ENCODE measurements around the gene KLHL26. TPM values are rescaled to one million over a fixed set of nuclear protein-coding genes. Genes with fewer than 3 reads are reported as not detected.
A peak's percentile ranks its signal among the peaks of the same experiment; 100 is the strongest.

The KLHL26 gene
- total RNA-seq, 2 donors from 2014 or later, result 11.6 to 18.3 TPM

DNA sequence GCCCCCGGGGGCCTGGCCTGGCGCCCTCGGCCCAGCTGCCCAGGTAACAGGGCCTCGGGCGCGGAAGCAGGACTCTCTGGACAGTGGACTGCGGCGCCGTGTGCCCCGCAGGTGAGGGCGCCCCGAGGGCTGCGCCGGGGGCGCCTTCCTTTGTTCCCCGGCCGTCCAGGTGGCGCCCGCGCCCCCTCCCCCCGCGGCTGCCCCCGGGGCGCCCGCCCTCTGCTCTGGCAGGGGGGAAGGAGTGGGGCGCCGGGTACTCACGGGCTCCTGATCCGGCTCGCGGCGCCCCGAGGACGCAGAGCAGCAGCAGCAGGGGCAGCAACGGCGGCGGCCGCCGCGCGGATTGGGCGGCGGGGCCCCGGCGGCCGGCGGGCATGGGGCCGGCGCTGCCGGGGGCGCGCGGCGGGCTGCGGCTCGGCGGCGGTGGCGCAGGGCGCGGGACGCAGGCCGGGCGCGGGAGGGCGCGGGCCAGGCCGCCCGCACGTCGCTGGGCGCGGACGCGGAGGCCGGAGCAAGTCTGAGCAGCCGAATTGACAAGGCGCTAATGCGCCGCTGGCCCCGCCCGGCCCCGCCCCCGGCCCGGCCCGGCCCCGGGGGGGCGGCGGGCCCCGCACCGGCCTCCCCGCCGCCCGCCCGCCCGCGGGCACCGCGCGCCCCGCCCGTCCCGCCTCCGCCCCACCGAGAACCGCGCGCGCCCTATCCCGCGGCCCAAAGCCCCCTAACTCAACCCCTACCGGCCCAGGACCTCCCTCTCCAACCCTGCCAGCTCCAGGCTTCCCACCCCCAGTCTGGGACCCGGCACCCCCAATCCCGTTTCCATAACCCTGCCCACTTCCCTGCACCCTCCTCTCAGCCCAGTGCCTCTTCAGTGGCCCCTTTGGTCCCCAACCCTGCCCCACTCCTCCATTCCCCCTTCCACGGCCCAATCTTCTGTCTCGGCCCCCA is 30.3 kb upstream of the KLHL26 start, which contains the start of gene CRLF1:
CRLF1 (minus strand) TSS at position 519 of the 945 bp plus-strand sequence; CDS start at position 376, 143 bp downstream.
- Mint-ChIP-seq H3K9me3 (no peaks in the 10 kb centered on the region), H3K36me3 (no peaks in the 10 kb centered on the region), H3K4me3 (no peak within 1 kb of the TSS), H3K4me1 (ENCODE audit: low read depth in 2 of 2) (peaks cover 4 to 12% of the 10 kb centered on the region in 2 donors), H3K27me3 (peaks cover 36 to 49% of the 10 kb centered on the region in 2 donors), H3K27ac (no peak within 1 kb of the TSS)
- DNase-seq (ENCODE audit: low spot score), result no peak
- ATAC-seq, result no peak

GRCh38 chr19:18607226-18608101 is 29.4 kb upstream of the KLHL26 start:
- H3K4me3 Mint-ChIP-seq, result no peak overlapping the region
- H3K36me3 Mint-ChIP-seq, result no peaks in the 10 kb centered on the region
- ATAC-seq, result no peak

DNA sequence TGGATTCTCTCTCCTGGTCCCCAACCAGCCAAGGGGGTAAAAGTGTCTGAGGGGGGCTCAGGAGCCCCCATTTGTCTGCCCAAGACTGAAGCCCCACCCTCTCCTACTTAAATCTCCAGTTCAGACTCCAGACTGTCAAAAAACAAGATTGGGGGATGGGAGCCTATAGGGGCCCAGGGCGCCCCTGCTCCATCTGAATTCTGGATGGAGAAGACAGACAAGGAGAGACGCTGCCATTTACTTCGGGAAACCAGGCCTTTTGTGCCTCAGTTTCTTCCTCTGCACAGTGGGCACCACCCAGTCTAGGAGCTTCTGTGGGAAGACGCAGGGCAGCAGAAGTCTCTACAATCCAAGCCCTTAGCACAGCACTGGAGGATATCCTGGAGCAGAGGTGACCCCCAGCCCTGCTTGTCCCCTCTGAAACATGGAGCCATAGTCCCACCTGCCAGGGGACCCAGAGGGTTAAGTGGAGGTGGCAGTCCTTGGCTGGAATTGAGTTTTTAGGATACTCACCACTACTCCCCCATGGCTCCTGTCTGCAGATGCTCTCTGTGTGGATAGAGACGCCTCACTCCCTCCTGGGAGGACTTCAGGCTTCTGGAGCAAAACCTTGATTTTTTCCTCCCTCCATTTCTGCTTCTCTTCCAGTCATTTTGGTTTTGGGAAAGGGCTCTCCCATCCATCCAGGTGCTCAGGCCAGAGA is 28.6 kb upstream of the KLHL26 start:
- Mint-ChIP-seq H3K9me3 (no peaks in the 10 kb centered on the region), H3K27me3 (peaks cover 35 to 52% of the 10 kb centered on the region in 2 donors), H3K4me3 (no peak overlapping the region), H3K4me1 (ENCODE audit: low read depth in 2 of 2) (peaks cover 4 to 15% of the 10 kb centered on the region in 2 donors), H3K36me3 (no peaks in the 10 kb centered on the region), H3K27ac (no peak overlapping the region)
- ATAC-seq, result no peak
- DNase-seq (ENCODE audit: low spot score), result no peak

More at GRCh38 chr19:18607226-18608101, 29.4 kb upstream of the KLHL26 start:
- Mint-ChIP-seq H3K9me3 (no peaks in the 10 kb centered on the region), H3K27ac (no peak overlapping the region), H3K27me3 (peaks cover 37 to 54% of the 10 kb centered on the region in 2 donors), H3K4me1 (ENCODE audit: low read depth in 2 of 2) (peaks cover 4 to 14% of the 10 kb centered on the region in 2 donors)
- no peak for DNase-seq (ENCODE audit: low spot score)

GRCh38 chr19:18608805-18609716 is 27.8 kb upstream of the KLHL26 start:
- H3K27ac Mint-ChIP-seq, result no peak overlapping the region
- peaks cover 38 to 57% of the 10 kb centered on the region in 2 donors for H3K27me3 Mint-ChIP-seq
- no peak for ATAC-seq

GRCh38 chr19:18609717-18610051 is 27.1 kb upstream of the KLHL26 start:
- DNase-seq (ENCODE audit: low spot score) (no peak), ATAC-seq (no peak)
- Mint-ChIP-seq H3K4me1 (ENCODE audit: low read depth in 2 of 2) (peaks cover 4 to 20% of the 10 kb centered on the region in 2 donors), H3K27ac (no peak overlapping the region), H3K4me3 (no peak overlapping the region), H3K36me3 (no peaks in the 10 kb centered on the region), H3K27me3 (peaks cover 45 to 62% of the 10 kb centered on the region in 2 donors), H3K9me3 (no peaks in the 10 kb centered on the region)

More at GRCh38 chr19:18608805-18609716, 27.8 kb upstream of the KLHL26 start:
- Mint-ChIP-seq H3K4me1 (ENCODE audit: low read depth in 2 of 2) (peaks cover 4 to 17% of the 10 kb centered on the region in 2 donors), H3K4me3 (no peak overlapping the region), H3K9me3 (no peaks in the 10 kb centered on the region), H3K36me3 (no peaks in the 10 kb centered on the region)
- no peak for DNase-seq (ENCODE audit: low spot score)

GRCh38 chr19:18610245-18610555 is 26.6 kb upstream of the KLHL26 start:
- H3K4me1 Mint-ChIP-seq (ENCODE audit: low read depth in 2 of 2), result peaks cover 4 to 20% of the 10 kb centered on the region in 2 donors
- H3K27me3 Mint-ChIP-seq, result peaks cover 46 to 62% of the 10 kb centered on the region in 2 donors
- ATAC-seq, result no peak
- no peaks in the 10 kb centered on the region for H3K9me3 Mint-ChIP-seq
- H3K36me3 Mint-ChIP-seq, result no peaks in the 10 kb centered on the region
- H3K27ac Mint-ChIP-seq, result no peak overlapping the region
- DNase-seq (ENCODE audit: low spot score), result no peak
- H3K4me3 Mint-ChIP-seq, result no peak overlapping the region

GRCh38 chr19:18610556-18611326 is 26.1 kb upstream of the KLHL26 start:
- no peak overlapping the region for H3K27ac Mint-ChIP-seq
- H3K27me3 Mint-ChIP-seq, result peaks cover 44 to 60% of the 10 kb centered on the region in 2 donors
- H3K4me1 Mint-ChIP-seq (ENCODE audit: low read depth in 2 of 2), result peaks cover 4 to 17% of the 10 kb centered on the region in 2 donors
- ATAC-seq (no peak), DNase-seq (ENCODE audit: low spot score) (no peak)
- H3K36me3 Mint-ChIP-seq, result no peaks in the 10 kb centered on the region
- no peak overlapping the region for H3K4me3 Mint-ChIP-seq
- no peaks in the 10 kb centered on the region for H3K9me3 Mint-ChIP-seq

DNA sequence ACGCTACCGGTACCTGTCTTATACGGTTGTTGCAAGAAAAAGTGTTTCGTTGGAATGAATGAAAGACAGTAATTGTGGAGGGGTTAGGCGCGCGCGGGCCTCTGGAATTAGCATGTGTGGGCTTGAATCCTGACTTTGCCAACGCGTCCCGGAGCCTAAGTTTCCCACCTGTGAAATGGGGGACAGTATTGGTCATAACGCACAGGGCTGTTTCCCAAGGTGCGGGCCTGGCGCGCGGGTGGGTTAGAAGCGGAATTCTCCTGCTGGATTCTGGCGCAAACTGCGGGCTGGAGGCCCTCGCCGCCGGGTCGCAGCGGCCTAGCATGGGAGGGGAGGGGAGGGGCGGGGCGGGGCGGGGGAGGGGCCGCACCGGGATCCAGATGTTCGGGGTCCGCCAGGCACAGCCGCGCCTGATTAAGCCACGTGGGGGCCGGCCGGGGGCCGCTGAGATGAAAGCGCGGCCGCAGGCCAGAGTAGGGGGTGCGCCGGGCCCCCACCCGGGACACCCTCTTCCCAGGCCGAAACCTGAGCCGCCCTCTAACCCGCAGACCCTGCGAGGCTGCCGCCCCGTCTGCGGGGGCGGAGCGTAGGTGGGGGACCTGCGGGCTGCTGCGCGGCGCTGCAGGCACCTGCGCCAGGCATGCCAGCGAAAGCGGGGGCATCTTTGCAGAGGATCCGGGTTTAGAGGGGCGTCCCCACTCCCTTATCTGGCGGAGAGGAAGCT is 25.3 kb upstream of the KLHL26 start:
- DNase-seq (ENCODE audit: low spot score) (no peak), ATAC-seq (no peak)
- Mint-ChIP-seq H3K9me3 (no peaks in the 10 kb centered on the region), H3K27me3 (peaks cover 44 to 60% of the 10 kb centered on the region in 2 donors), H3K4me1 (ENCODE audit: low read depth in 2 of 2) (peaks cover 4 to 17% of the 10 kb centered on the region in 2 donors), H3K36me3 (no peaks in the 10 kb centered on the region), H3K4me3 (no peak overlapping the region), H3K27ac (no peak overlapping the region)

- no peak for ATAC-seq
Observed at GRCh38 chr19:18612051-18612771, 24.6 kb upstream of the KLHL26 start.

GRCh38 chr19:18612772-18613588 is 23.8 kb upstream of the KLHL26 start, which contains the start of gene TMEM59L:
TMEM59L (plus strand) TSS chr19:18612870; CDS start chr19:18612959, 89 bp downstream.
- peaks cover 4 to 14% of the 10 kb centered on the region in 2 donors for H3K4me1 Mint-ChIP-seq (ENCODE audit: low read depth in 2 of 2)
- H3K4me3 Mint-ChIP-seq, result peak within 1 kb of the TSS; percentile 56
- ATAC-seq (peak in 1 of 2 donors; percentile 54), DNase-seq (ENCODE audit: low spot score) (no peak)
- H3K36me3 Mint-ChIP-seq, result no peaks in the 10 kb centered on the region
- H3K27me3 Mint-ChIP-seq, result peaks cover 38 to 56% of the 10 kb centered on the region in 2 donors
- no peaks in the 10 kb centered on the region for H3K9me3 Mint-ChIP-seq
- no peak within 1 kb of the TSS for H3K27ac Mint-ChIP-seq

More at GRCh38 chr19:18612051-18612771, 24.6 kb upstream of the KLHL26 start:
- DNase-seq (ENCODE audit: low spot score), result no peak
- Mint-ChIP-seq H3K36me3 (no peaks in the 10 kb centered on the region), H3K27ac (no peak overlapping the region), H3K4me3 (peak overlapping the region; percentile 56), H3K27me3 (peaks cover 44 to 60% of the 10 kb centered on the region in 2 donors), H3K4me1 (ENCODE audit: low read depth in 2 of 2) (peaks cover 4 to 17% of the 10 kb centered on the region in 2 donors), H3K9me3 (no peaks in the 10 kb centered on the region)
